ENCODE data around the gene AGRN.
"Not testable (repeated sequence)": the region's sequence is repeated elsewhere in the genome, so short reads cannot be mapped to it uniquely, and the experiment has no call there.

The AGRN gene

GRCh38 chr1:1051127-1051810, 31.3 kb downstream of the AGRN start:
- no peak for DNase-seq (ENCODE audit: low read depth in 2 of 2)

DNA sequence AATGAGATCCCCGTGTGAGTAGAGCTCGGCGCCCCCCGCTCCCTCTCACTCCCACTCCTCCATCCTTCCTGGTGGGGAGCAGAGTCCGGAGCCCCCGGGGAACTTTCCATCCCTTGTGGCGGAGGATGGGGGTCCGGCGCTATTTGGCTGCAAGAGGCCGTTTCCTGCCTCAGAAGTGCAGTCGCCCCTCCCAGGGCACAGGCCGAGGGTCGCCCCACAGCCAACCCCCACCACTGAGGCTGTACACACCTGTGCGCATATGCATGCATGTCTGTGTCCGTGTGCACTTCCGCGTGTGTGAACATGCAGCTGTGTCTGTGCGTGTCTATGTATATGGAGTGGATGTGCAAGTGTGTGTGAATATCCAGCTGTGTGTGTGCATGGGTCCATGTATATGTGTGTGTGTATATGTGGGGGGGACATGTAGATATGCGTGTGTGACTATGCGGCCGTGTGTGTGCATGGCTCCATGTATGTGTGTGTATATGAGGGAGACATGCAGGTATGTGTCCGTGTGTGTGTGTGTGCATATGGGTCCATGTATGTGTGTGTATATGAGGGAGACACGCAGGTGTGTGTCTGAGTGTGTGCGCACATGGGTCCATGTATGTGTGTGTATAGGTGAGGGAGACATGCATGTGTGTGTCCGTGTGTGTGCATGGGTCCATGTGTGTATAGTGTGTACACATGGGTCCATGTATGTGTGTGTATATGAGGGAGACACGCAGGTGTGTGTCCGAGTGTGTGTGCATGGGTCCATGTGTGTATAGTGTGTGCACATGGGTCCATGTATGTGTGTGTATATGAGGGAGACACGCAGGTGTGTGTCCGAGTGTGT, 32.3 kb downstream of the AGRN start:
- no peak for DNase-seq (ENCODE audit: low read depth in 2 of 2)

GRCh38 chr1:1053022-1053421, 33.1 kb downstream of the AGRN start:
- DNase-seq (ENCODE audit: low read depth in 2 of 2), result no peak

DNA sequence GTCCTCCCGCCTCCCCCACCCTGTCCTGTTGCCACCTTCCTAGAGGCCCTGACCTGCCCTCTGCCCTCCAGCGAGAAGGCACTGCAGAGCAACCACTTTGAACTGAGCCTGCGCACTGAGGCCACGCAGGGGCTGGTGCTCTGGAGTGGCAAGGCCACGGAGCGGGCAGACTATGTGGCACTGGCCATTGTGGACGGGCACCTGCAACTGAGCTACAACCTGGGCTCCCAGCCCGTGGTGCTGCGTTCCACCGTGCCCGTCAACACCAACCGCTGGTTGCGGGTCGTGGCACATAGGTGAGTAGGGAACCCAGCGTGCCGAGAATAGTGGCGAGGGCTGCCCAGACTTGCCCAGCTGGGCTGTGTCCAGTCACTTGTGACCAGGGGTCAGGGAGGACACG, 33.8 kb downstream of the AGRN start:
- DNase-seq (ENCODE audit: low read depth in 2 of 2), result no peak

GRCh38 chr1:1054099-1054700, 34.3 kb downstream of the AGRN start:
- no peak for DNase-seq (ENCODE audit: low read depth in 2 of 2)

DNA sequence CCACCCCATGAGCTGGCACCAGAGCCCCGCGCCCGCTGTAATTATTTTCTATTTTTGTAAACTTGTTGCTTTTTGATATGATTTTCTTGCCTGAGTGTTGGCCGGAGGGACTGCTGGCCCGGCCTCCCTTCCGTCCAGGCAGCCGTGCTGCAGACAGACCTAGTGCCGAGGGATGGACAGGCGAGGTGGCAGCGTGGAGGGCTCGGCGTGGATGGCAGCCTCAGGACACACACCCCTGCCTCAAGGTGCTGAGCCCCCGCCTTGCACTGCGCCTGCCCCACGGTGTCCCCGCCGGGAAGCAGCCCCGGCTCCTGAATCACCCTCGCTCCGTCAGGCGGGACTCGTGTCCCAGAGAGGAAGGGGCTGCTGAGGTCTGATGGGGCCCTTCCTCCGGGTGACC, 35.1 kb downstream of the AGRN start:
- DNase-seq (ENCODE audit: low read depth in 2 of 2), result no peak

GRCh38 chr1:1055841-1056736, 36.2 kb downstream of the AGRN start:
- DNase-seq (ENCODE audit: low read depth in 2 of 2), result no peak

GRCh38 chr1:1057769-1058087, 37.8 kb downstream of the AGRN start:
- not testable (repeated sequence) for DNase-seq (ENCODE audit: low read depth in 2 of 2)

GRCh38 chr1:1058088-1058905, 38.4 kb downstream of the AGRN start:
- no peak for DNase-seq (ENCODE audit: low read depth in 2 of 2)

DNA sequence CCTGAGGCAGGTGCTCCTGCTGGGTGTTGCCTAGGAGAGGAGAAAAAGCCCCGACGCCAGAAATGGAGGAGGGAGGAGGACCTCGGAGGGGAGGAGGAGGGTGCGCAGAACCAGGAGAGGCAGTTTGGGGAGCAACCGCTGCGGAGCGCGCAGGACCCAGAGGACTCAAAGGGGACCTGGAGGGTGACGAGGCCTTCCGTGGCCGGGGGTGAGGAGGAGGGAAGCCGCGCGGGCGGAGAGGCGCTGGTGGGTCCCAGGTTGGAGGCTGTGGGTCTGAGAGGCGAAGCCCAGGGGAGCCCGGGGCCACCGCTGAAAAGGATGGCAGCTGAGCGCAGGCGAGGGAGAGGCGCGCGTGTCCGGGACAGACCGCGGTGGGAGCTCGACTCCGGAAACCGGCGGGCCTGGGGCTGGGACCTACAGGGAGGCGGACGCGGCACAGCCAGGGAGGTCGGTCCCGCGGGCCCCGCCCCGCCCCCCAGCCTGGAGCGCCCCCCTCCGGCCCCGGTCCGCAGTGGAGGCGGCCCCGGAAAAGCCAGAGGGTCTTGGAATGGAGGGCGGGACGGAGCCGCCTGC, 39.1 kb downstream of the AGRN start:
- no peak for DNase-seq (ENCODE audit: low read depth in 2 of 2)

DNA sequence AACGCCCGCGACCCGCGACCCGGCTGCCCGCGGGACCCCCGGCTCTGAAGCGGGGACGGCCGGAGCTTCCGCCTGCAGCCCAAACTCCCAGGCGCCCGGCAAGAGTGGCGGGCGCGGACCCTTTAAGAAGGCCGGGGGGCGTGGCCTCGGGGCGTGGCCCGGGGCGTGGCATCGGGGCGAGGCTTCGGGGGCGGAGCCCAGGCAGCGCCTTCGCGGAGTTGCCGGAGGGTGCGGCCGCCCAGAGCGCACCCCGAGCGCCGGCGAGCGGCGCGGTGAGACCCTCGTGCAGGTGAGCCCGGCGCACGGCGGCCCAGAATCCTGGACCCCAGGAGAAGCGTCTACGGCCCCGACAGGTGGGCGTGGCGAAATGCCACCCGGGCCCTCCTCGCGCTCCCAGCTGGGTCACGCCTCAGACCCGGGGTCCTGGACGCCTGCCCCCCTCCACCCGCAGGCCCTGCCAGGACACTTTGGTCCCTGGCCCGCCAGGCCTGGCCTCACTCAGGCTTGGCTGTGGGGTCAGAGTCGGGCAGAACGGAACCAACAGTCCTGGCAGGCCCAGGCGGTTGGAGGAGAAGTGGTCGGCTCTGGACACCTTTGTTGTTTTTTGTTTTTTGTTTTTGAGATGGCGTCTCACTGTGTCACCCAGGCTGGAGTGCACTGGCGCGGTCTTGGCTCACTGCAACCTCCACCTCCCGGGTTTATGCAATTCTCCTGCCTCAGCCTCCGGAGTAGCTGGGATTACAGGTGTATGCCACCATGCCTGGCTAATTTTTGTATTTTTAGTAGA, 39.8 kb downstream of the AGRN start:
- DNase-seq (ENCODE audit: low read depth in 2 of 2), result peak; percentile 84 to 98

DNA sequence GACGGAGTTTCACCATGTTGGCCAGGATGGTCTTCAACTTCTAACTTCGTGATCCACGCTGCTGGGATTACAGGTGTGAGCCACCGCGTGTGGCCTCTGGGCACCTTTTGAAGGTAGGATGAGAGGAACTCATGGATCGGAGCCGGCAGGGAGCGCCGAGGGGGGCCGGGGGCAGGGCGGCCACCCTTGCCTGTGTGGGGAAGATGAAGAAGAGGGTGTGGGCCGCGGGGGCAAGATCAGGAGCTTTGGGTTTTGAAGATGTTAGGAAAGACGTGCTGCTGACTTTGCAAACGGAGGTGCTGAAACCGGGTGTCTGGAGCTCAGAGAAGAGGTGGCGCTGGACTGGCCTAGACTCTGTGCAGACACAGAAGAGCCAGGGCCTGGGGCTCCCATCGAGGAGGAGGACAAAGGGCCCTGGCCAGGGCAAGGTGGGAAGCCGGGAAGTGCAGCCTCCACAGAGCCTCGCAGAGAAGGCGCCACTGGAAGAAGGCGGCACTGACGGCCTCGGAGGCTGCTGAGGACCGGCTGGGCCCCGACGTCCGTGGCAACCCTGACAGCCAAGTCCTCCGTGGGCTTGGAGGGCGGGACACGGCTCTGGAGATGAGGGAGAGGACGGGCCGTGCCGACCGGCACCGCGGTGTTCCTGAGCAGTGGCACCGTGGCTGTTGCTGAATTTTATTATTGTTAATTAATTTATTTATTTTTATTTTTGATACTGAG, 40.5 kb downstream of the AGRN start:
- no peak for DNase-seq (ENCODE audit: low read depth in 2 of 2)

- DNase-seq (ENCODE audit: low read depth in 2 of 2), result no peak
Observed at GRCh38 chr1:1061682-1062345, 41.9 kb downstream of the AGRN start.

DNA sequence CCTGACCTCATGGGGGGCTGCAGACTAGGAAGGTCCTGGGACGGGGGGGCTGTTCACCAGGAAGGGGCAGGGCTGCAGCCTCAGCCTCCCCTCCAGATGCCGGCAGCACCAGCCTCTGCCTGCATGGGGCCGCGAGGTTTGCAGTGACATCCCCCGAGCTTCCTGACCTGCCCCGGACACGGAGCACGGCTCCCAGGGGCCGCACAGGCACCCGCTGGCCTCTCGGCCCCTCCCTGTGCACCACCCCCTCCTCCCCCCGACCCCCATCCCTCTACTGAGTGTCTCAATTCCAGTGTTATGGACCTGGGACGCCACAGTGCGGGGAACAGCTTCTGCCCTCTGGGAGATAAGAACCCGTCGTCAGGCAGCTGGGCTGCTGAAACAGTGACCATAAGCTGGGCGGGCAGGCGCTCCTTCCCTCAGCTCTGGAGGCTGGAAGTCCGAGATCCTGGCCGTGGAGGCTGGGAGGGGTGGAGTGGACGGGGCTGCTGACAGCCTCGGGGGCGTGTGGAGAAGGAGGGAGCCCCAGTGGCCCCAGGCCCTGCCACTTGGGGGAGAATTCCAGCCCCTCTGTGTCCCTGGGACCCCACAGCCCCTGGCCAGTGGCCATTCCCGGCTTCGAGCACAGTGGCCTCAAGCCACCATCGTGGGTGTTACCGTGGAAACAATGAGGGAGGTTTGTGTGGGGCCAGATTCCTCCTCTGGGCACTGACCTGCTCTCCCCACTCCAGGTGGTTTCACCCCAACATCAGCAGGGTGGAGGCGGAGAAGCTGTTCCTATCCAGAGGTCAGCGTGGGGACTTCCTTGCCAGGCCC, 42.6 kb downstream of the AGRN start:
- no peak for DNase-seq (ENCODE audit: low read depth in 2 of 2)

- DNase-seq (ENCODE audit: low read depth in 2 of 2), result no peak
Observed at GRCh38 chr1:1063261-1063944, 43.5 kb downstream of the AGRN start.

DNA sequence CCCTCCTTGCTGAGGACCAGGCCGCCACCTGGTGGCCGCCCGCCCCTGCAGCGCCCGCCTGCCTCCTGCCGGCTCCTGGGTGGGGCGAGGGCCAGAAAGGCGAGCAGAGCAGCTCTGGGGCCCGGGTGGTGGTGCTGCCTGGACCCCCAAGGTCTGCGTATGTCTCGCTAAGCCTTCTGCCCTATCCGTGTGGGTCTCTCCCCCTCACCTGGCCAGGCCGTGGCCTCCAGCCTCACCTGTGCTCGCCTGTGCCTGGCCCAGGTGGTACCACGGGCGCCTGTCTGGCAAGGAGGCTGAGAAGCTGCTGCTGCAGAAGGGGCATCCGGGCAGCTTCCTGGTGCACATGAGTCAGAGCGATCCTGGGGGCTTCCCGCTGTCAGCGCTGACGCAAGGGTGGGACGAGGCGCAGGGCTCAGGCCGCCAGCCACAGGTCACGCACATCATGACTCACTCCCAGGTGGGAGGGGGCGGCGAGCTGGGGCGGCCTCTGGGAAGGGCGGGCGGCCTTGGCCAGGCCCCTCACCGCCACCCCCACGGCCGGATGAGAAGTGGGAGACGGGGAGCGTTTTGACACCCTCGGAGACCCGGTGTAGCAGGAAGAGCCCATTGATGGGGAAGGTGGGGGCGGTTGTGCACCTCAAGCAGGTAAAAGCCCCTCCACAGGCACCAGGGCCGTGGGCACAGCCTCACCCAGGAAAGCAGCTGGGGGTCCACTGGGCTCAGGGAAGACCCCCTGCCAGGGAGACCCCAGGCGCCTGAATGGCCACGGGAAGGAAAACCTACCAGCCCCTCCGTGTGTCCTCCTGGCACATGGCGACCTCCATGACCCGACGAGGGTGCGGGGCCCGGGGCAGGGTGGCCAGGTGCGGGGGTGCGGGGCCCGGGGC, 44.3 kb downstream of the AGRN start:
- peak; percentile 64 to 78 for DNase-seq (ENCODE audit: low read depth in 2 of 2)
